SK-N-MC (cell line): ENCODE results near the gene AK8.

ENCODE experiments used
- EZH2 ChIP-seq: fragments of 200-600 bp; sonication (generic); IDR thresholded peaks from one replicate; pipeline ENCODE4 v1.6.1; 2017; ENCODE audit warnings: antibody characterized with exemption
- FOXP2 ChIP-seq: optimal IDR thresholded peaks from 2 replicates; pipeline ENCODE3; 2011; ENCODE audit warnings: mild to moderate bottlenecking, moderate library complexity; ENCODE audit not compliant: insufficient read depth; ENCODE audit errors: extremely low read length, control extremely low read depth
- POLR2AphosphoS5 ChIP-seq: IDR thresholded peaks from 2 replicates; pipeline ENCODE4 v1.6.1; 2012; ENCODE audit warnings: mild to moderate bottlenecking, low read depth, low read length, borderline replicate concordance

GRCh38 chr9:132787748-132788159 lies 90.3 kb downstream of the AK8 start:
- TF ChIP-seq EZH2, result no peak
- TF ChIP-seq POLR2AphosphoS5, result no peak
- TF ChIP-seq FOXP2, result no peak
